Heart left ventricle (tissue), 13 donors: Measurements from ENCODE around the gene NKD1.

Experiments
- CTCF ChIP-seq, 12 donors: fragments of 200-600 bp; sonication (generic) in 4 of 12; IDR thresholded peaks; one replicate each; pipeline versions ENCODE4 v1.5.0 to v1.8.0; 2018 to 2022; ENCODE audit warnings: antibody characterized with exemption in 12 of 12, mild to moderate bottlenecking in 5 of 12
- POLR2A ChIP-seq, 2 donors: fragments of 450-650 bp; IDR thresholded peaks; one replicate each; pipeline ENCODE4 v1.6.1; 2017; ENCODE audit warnings: antibody characterized with exemption in 2 of 2, mild to moderate bottlenecking in 2 of 2, moderate library complexity in 2 of 2
- donor health status: ischemic (EF 13 %, LVEDD 7.1; RV severe dilation, severe dysfunction).
- donor health status: DM: no; HTN: yes; CAD: no.
- donor health status: DM: no; HTN: no; CAD: no.
- donor health status: ischemic (EF 25% LVEDD 6.9; RV normal size, moderate dysfunction).
- donor health status: ischemic (EF 25% LVEDD 5.7; RV mildly dilated, moderate dysfunction).
- donor health status: ischemic (EF 35%, LVEDD 5.7; RV mildly dilated, moderate dysfunction).
- donor health status: nonischemic (EF 11% LVEDD 7.7; RV severe dilation, severe dysfunction).
- donor health status: DM: yes; HTN: yes; CAD: no.
- donor health status: PGD.
- donor health status: ischemic (EF 29% LVEDD 5.4; RV normal size, mild dysfunction).
- donor health status: nonischemic (EF 23%, LVEDD 6.1; RV moderate dilation, normal function).

DNA sequence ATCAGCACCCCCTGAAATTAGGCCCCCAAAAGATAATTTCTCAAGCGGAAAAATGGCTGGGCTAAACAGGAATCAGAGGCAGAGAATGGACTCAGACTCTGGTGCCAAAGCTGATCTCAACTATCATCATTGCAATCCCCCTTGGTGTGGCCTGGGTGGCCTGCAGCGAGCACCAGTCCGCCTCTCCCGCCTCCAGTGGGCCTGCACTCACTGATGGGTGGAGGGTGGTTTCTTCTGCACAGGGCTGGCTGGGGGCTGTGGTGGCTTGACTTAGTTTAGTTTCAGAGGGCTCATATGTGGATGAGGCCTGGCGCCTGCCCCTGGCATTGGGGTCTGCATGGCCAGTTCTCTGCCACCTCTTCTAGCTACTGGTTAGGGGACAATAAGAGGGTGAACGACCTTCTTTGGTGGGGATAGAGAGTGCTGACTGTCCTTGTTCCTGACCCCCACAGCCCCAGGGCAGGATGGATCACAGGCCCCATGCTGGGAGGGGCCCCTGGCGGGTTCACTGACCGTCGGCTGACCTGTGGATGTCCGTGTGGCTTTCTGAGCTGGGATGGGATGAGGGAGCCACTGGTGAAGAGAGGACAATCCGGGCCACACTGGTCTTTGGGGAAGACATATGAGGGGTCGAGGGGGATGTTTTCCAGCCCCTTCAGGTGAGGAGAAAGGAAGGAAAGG lies 70.2 kb downstream of the NKD1 start:
- TF ChIP-seq CTCF (IDR thresholded peaks at IDR 0.05) = no peak
- no peak for TF ChIP-seq POLR2A (IDR thresholded peaks at IDR 0.05)
